HCT116 (cell line): ENCODE data around the gene FGD4.

ENCODE experiments used
- ATF3 ChIP-seq: IDR thresholded peaks from 2 replicates; pipeline ENCODE4 v1.6.1; 2012
- CTCF ChIP-seq, 3 experiments: fragments of 200-600 bp in 1 of 3; sonication (generic) in 1 of 3; IDR thresholded peaks in 2 of 3; conservative IDR thresholded peaks in 1 of 3; 2 replicates each; pipeline ENCODE4 v1.5.1; 2012 to 2017; ENCODE audit warnings: low read depth in 2 of 3, low read length in 2 of 3, antibody characterized with exemption in 1 of 3, borderline replicate concordance in 1 of 3, control low read depth in 1 of 3, mild to moderate bottlenecking in 1 of 3, mixed read lengths in 1 of 3, mixed run types in 1 of 3, moderate library complexity in 1 of 3; ENCODE audit not compliant: insufficient read depth in 1 of 3
- EZH2 ChIP-seq: fragments of 200-600 bp; sonication (generic); IDR thresholded peaks from 2 replicates; pipeline ENCODE4 v1.6.1; 2017; ENCODE audit warnings: antibody characterized with exemption, mixed run types
- EZH2phosphoT487 ChIP-seq: fragments of 200-600 bp; IDR thresholded peaks from 2 replicates; pipeline ENCODE4 v1.6.1; 2018; ENCODE audit warnings: antibody characterized with exemption, borderline replicate concordance
- JUND ChIP-seq: IDR thresholded peaks from 2 replicates; pipeline ENCODE4 v1.6.1; 2012
- MAX ChIP-seq: IDR thresholded peaks from 2 replicates; pipeline ENCODE4 v1.6.1; 2012
- POLR2A ChIP-seq: IDR thresholded peaks from 2 replicates; pipeline ENCODE4 v1.7.0; 2011; ENCODE audit warnings: borderline replicate concordance; ENCODE audit not compliant: insufficient read depth, insufficient read length; ENCODE audit errors: extremely low read depth
- POLR2AphosphoS5 ChIP-seq: IDR thresholded peaks from 2 replicates; pipeline ENCODE4 v1.6.1; 2011; ENCODE audit warnings: mild to moderate bottlenecking, low read depth, low read length, moderate library complexity
- RAD21 ChIP-seq: IDR thresholded peaks from 2 replicates; pipeline ENCODE4 v1.6.1; 2012; ENCODE audit warnings: low read depth, mild to moderate bottlenecking
- SIN3A ChIP-seq: IDR thresholded peaks from 2 replicates; pipeline ENCODE4 v1.6.1; 2012; ENCODE audit warnings: low read depth
- SRF ChIP-seq: IDR thresholded peaks from 2 replicates; pipeline ENCODE4 v1.6.1; 2012; ENCODE audit warnings: low read depth
- TCF7L2 ChIP-seq: IDR thresholded peaks from 2 replicates; pipeline ENCODE4 v1.7.0; 2011; ENCODE audit warnings: borderline replicate concordance, inconsistent platforms; ENCODE audit not compliant: insufficient read depth, insufficient read length; ENCODE audit errors: extremely low read depth
- YY1 ChIP-seq: IDR thresholded peaks from 2 replicates; pipeline ENCODE4 v1.6.1; 2011; ENCODE audit warnings: low read length, low read depth, moderate library complexity, mild to moderate bottlenecking; ENCODE audit not compliant: insufficient replicate concordance; ENCODE audit errors: extremely low read depth
- ZNF274 ChIP-seq: fragments of 200-500 bp; sonication (Bioruptor generic); IDR thresholded peaks from 2 replicates; pipeline ENCODE4 v1.6.1; 2014; ENCODE audit warnings: mild to moderate bottlenecking, low read depth, low read length, inconsistent platforms

- TF ChIP-seq EZH2phosphoT487 = no peak
- no peak for TF ChIP-seq SIN3A
- TF ChIP-seq CTCF (IDR thresholded peaks at IDR 0.05 in 2 of 3, conservative IDR thresholded peaks at IDR 0.05 in 1 of 3; ENCODE audit: borderline replicate concordance in 1 of 3, insufficient read depth in 1 of 3, low read depth in 2 of 3, low read length in 2 of 3) = no peak
- TF ChIP-seq EZH2 = no peak
- TF ChIP-seq POLR2A = no peak
- TF ChIP-seq RAD21 = no peak
- TF ChIP-seq ZNF274 = no peak
- TF ChIP-seq ATF3 = no peak
- TF ChIP-seq SRF = no peak
- TF ChIP-seq MAX = no peak
- TF ChIP-seq POLR2AphosphoS5 = no peak
- TF ChIP-seq YY1 = no peak
- TF ChIP-seq TCF7L2 = no peak
- TF ChIP-seq JUND = no peak
Measured at GRCh38 chr12:32606443-32606842, 207.1 kb downstream of the FGD4 start.
